Colon (tissue), 2 donors: ENCODE data around the gene SECTM1.

Source experiments
- FAIRE-seq: peaks from 2 replicates; lab custom pipeline; 2012; peaks lifted over from hg19 to GRCh38; lab: Jason Lieb, UNC
- donor health status: control.
- donor health status: control.

The SECTM1 gene

DNA sequence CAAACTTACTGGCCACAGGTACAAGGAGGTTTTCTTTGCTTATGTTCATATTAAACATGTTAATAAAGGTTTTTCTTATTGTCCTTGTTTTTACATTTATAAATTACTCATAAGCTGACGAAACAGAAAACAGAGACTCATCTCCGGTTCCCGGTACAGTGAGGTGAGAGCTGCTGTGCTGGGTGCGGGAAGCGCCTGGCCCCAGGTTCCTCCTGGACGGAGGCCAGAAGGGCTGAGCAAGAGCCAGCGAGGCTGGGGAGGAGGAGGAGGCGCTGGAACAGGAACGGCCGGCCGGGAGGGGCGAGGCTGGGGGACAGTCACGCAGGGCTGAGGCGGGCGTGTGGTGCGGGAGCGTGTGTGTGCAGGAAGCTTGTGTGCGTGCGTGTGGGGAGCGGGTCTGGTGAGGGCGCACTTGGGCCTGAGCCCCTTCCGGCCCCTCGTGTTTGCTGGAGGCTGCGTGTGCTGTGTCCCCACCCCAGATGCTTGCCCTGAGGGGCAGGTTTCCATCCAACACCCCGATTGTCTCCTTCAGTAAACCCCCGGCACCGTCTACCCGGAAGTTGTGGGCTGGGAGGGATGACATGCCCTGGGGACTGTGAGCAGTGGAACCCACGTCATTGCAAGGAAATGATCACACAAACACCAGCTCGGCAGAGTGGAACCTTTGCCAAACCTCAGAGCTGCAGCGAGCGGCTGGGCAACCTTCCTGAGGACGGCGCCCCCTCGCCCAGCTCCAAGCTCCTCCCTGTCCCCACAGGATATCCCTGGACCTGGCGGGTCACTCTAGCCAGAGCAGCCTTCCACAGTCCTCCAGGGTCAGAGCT, 35.6 kb downstream of the SECTM1 start:
- FAIRE-seq, result no peak

DNA sequence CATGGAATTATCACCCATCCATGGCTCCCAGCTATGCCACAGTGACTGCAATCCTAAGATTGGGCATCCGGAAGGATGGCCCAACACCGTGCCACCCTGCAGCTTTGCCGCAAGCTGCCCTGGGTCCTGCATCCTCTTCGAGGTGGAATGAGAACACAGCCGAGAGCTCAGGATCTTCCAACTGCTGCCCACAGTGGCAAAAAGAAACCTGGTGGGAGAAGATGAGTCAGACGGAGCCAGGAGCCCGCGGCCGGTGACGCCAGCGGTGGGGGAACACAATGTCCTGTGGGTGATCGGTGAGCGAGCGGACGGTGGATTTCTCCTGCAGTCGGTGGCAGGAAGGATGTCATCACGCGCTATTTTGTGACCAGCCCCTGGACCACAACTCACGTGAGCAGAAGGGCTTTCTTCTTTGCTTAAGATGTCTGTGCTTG, 36.3 kb downstream of the SECTM1 start:
- no peak for FAIRE-seq

DNA sequence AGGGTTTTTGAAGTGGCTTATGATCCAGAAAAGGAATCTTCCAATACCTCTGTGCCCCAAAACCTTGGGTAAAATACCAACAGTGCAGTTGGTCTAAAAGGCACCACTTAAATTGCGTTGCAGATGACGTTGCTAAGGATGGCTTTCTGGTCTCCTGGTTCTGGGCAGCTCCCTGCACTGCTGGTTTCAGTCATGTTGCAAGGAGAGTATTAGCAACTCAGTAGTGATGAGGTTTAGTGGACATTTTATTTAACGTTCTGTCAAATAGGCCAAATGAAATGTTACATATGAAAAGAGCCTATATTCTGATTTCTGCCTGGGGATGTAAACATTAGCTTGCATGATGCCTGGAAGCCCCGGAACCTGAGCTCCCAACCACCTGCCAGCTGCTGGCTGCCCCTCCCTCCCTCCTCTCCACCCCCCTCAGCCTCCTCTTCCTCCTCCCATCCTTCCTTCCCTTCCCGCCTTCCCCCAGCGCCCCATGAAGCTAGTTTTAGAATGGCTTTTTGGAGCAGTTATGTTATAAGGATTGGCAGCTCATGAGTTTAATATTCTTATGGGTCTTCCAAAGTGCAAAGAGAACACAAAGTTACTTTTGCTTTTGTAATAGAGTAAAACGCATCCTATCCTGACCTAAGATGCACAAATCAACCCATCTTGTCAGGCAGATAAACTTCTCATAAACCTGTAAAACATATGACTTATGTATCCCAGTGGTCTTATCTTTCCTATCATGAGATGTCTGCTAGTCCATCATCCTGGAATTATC, 36.9 kb downstream of the SECTM1 start:
- FAIRE-seq, result no peak

DNA sequence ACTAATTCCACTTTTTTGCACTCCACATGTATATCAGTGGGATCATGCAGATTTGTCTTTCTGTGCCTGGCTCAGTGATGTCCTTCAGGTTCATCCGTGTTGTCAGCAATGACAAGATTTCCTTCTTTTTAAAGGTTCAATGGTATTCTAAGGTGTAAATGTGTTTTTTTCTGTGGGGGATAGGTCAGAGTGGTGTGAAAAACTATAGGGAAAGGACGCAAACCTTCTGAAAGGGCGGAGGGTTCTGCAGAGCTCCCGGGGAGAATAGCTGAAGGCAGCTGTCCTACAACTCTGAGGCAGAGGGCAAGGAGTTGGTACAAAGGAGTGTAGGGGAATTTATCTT, 38.1 kb downstream of the SECTM1 start:
- FAIRE-seq, result no peak

DNA sequence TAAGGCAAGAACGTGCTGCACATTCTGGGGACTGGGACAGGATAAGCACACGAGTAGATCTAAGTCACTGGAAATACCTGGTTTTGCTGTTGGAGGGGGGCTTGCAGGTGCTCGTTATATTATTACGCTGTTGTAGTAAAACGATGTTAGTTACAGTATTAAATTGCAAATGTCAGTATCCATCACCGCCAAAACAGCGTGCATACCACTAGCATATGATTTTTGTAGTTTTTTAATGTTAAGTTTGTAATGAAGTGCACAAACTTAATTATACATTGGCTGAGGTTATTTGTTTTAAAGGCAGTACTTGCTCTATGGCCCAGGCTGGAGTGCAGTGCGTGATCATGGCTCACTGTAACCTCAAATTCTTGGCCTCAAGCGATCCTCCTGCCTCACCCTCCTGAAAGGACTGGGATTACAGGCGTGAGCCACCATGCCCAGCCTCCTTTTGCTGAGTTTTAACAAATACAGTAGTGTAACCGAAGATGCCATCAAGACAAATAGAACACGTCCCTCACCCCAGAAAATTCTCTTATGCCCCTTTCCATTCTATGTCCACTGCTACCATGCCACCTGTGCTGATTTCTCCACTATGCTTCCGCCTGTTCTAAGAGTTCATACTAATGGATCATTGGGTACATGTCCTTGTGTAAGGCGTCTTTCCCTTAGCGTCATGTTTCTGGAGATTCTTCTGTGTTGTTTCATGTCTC, 39.3 kb downstream of the SECTM1 start:
- FAIRE-seq, result no peak

DNA sequence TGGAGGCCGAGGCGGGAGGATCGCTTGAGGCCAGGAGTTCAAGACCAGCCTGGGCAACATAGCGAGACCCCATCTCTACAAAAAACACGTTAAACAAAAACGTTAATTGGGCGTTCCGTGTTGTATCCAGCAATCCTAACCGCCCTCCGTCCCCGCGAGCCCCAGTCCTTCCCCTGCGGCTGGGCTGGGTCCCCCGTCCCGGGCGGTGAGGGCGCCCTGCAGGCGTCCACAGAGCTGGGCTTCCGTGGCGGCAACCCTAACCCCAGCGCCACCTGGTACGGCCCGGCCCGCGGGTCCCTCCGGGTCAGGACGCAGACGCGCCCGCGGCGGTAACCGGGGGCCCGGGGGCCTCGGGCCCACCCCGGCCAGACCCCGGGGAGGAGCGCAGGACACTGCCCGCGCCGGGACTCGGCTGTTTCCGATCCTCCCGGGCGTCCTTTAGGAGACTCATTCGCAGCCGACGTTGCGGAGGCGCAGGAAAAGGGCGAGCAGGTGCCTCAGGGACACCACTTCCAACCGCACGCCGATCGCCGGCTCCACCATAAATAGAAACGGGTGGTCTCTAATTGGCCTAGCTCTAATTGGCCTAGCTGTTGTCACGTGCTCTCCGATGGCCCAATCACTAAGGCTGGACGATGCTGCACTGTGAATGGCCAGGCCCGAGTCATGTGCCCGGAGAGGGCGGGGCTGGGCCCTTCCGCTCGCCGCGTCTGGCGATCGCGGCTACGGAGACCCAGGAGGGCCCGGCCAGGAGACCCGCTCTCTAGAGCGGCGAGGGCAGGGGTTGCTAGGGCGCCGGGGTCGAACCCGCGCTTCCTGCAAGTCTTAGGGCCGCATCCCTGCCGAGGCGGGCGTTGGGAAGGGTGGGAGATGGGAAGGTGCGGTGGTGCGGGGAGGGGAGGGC, 41.1 kb downstream of the SECTM1 start:
- FAIRE-seq, result no peak

DNA sequence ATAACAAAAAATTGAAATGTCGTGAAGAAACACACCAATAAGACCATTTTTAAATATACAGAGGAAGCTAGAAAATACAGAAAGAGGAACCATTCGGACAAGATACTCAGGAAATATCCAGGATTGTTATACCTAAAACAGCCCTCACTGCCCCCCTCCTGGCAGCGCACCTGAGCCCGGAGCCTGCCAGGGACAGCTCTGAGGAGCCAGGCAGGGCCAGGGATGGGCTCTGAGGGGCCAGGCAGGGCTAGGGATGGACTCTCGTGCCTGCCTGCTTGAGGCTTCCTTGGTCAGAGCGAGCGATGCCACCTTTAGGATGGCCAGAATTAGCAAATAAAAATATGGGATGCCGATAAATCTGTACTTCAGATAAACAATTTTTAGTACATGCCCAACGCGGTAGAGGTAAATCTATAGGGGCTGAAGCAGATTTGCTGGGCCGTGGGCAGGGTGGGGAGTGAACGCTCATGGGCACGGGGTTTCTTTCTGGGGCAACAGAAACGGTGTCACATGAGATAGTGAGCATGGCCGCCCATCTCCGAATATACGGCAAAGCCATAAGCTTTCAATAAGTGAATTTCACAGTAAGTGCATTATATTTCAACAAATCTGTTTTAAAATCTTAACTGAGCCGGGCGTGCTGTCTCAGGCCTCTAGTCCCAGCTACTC, 41.9 kb downstream of the SECTM1 start:
- FAIRE-seq, result no peak

DNA sequence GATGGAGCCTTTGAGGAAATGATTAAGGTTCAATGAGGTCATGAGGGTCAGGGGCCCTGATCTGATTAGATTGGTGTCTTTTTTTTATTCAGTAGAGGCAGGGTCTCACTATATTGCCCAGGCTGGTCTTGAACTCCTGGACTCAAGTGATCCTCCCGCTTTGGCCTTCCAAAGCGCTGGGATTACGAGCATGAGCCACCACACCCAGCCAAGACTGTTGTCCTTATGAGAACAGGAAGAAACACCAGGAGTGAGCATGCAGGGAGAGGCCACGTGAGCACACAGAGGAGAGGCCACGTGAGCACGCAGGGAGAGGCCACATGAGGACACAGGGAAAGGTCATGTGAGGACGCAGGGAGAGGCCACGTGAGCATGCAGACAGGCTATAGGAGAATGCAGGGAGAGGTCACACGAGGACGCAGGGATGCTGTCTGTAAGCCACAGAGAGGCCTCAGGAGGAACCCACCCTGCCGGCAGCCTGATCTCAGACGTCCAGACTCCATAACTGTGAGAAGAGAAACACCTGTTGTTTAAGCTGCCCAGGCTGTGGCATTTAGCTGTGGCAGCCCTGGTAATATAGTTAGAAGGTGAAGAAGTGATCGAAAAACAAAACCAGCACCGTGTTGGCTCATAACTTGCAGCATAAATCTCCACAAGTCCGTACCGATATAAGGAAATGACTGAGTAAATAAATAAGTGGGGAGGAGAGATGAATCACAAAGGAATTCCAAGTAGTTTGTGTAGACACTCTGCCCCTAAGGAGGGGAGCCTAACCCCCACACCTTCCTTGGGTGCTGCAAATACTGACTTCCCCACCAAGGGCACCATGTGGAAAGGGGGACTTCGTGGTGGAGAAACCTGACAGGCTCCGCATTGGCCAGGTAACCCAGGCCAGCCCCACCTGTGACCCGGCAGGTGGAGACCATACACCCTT, 45.4 kb downstream of the SECTM1 start:
- FAIRE-seq, result no peak

DNA sequence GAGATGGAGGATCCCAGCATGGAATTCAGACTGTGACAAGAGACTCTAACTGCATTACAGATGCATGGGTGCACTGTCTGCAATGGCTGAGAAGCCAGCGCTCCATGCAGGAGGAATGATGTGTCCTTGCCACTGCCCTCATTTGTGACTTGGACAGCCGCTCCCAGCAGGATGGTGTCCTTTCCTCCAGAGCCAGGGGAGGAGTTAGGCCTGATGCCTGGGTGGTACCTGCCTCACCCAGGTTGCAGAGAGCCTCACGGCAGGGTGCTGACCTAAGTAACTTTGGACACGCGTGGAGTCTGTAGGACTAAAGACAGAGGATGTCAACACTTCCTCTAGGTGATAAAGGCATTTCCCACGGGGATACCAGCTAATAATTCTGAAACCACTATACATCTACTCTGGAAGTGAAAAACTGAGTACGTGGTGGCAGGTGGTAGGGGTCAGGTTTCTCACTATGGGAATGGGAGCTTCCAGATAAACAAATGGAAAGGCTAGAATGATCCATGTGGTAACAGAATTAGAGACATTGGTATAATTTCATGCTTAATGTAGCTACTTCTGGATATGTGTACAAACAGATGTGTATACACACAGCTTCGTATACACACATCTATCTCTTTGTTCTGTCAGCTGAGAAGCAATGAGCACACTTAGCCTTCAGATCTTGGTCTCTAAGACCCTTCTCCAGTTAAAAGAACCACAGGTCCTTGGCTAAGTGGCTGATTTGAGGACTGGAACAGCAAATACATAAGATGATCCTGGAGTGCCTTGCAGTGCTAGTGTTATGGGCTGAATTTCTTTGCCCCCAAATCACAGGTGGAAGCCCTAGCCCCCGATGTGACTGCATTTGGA, 46.3 kb downstream of the SECTM1 start:
- FAIRE-seq, result no peak

DNA sequence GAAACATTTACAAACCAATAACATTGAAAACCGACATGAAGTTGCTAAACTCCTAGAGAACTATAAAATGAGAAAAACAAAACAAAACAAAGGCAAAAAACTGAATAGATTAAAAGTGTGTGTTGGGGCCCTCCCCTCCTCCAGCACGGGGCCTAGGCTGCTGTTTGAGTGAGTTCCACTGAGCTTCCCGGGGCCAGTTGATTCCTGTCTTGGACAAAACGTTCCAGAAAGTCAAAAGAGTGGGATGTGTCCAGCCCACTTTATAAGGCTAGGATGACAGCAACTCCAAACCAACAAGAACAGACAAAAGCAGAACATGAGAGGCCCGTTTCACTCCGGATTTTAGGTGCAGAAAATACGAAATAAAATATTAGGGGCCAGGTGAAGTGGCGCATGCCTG, 48.4 kb downstream of the SECTM1 start:
- no peak for FAIRE-seq

DNA sequence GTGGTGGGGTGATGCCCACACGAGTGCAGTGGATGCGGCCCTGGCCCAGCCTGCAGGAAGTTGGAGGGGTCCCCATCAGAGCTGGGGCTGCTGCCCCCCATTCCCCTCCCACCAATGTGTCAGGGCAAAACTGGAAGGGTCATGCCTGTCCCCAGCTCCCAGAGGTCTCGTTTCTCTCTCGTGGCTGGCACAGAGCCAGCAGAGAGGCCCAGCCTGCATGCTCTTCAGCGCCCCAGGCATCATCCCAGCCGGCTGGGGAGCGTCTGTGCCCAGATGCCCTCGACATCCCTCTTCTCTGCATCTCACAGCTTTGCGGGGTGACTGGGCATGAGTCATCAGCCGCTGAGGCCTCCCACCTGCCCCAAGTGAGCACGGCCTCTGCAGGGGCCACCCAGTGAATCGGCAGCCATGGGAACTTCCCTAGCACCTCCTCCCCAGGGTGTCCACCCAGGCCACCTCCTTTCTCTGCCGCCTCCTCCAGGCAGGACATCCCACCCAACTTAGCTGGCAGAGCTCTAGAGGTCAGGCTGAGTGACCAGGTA, 50.3 kb downstream of the SECTM1 start:
- no peak for FAIRE-seq

DNA sequence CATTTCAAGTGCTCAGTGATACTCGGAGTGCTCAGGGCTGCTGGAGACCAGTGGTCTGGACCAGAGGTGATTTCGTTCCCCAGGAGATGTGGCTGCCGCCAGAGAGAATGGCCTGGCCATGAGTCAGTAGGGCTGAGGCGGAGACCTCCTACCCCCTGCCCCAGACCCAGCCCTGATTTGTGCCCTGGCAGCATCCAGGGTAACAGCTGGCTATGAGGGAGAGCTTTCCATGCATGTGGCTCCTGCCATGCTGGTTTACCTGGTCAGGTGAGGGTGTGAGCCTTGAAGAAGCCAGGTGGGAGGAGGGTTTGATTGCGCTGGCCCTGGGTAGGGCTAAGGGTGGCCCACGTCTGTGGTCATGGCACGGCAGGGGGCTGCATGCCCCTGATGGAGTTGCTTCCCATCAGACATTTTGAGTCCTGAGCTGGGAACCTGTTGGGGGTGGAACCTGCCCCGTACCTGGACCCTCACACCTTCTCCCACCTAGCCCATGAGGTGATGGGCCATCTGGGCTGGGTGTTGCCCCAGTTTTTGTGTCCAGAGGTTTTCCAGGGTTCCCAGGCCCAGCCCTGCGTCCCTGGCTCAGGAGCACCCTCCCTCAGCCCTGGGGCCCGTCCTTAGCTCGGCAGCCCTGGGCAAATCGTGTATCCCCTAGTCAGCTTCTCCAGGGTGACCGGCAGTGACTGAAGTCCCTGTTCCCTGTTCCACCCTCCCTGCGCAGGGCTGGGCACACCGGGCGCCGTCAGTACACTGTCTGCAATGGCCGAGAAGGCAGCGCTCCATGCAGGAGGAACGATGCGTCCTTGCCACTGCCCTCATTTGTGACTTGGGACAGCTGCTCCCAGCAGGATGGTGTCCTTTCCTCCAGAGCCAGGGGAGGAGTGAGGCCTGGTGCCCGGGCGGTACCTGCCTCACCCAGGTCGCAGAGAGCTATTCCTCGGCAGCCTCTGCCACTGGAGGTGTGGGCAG, 51.0 kb downstream of the SECTM1 start:
- no peak for FAIRE-seq

DNA sequence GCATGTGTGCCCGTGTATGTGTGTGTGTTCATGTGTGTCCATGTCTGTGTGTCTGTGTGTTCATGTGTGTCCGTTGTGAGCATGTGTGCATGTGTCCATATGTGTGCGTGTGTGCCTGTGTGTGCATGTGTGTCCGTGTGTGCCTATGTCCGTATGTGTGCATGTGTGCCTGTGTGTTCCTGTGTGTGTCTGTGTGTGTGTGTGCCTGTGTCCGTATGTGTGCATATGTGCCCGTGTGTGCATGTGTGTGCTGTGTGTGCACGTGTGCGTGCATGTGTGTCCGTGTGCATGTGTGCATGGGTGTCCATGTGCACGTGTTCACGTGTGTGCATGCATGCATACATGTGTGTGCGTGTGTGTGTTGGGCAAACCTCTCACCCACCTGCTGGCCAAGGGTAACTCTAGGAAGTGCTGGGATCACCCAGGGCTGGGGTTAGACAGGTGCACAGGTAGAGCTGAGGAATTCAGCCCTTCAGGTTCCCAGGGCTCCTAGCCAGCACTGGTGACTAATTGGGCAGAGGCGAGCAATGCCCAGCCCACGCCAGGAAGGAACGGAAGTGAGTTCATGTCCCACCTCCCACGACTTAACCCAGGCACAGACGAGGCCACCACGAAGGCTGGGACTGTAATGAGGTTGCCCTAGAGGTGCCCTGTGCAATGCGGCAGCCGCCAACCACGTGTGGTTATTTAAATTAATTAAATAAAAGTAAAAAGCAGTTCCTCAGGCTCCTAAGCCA, 51.9 kb downstream of the SECTM1 start:
- no peak for FAIRE-seq

DNA sequence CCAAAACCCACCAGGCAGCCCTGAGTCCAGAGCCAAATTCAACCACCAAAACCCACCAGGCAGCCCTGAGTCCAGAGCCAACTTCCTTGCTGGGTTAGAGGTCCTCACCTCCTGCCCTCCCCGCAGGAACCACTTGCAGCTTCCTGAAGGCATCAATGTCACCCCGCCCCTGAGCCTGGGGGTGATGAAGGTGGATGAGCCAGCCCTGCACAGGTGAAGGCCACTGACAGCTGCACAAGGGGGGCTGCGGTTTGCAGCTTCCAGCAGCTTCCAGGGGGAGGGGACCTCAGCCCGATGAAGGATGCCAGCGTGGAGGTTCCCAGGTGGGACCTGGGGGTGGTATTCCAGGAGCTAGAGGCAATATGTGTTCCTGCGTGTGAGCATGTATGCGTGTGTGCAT, 52.5 kb downstream of the SECTM1 start:
- FAIRE-seq, result no peak

DNA sequence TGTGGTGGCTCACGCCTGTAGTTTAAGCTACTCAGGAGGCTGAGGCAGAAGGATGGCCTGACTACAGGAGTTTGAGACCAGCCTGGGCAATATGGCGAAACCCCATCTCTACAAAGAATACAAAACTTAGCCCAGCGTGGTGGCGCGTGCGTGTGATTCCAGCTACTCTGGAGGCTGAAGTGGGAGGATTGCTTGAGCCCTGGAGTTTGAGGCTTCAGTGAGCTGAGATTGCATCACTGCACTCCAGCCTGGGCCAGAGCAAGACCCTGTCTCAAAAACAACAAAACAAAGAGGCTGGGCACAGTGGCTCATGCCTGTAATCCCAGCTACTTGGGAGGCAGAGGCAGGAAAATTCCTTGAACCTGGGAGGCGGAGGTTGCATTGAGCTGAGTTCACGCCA, 53.0 kb downstream of the SECTM1 start:
- no peak for FAIRE-seq

DNA sequence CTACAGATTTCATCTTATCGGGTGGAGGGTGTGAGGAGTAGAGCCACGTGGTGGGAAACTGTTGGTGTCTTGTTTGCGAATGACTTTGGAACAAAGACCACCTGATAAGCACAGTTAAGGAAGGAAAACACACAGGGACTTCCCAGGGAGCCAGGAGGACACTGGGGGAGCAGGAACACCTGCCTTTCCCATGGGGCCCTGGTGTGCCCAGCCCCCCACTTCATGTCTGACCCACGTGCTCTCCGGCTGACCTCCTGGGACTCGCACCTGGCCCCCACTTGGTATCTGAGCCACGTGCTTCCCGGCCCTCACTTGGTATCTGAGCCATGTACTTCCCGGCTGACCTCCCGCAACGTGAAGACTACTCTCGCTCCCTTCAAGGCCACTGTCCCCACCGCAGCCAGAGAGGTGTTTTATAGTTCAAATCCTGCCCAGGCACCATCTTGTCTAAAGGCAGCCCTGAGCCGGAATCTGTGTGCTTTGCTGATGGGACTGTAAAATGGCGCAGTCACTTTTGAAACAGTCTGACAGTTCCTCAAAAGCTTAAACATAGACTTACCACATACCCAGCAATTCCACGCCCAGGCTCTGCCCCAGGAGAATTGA, 54.7 kb downstream of the SECTM1 start:
- FAIRE-seq, result no peak

DNA sequence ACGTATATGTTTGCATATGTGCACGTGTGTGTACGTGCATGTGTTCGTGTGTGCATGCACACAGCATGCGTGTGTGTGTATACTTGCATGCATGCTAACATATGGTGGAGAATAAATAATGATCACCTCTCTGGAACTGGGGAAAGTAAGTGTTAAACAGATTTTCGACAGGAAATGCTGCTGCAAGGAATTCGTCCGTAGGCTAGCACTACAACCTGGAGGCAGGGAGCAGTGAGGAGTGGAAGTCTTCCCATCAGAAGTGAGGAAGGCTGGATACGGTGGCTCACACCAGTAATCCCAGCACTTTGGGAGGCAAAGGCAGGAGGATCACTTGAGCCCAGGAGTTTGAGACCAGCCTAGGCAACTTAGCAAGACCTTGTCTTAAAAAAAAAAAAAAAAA, 55.3 kb downstream of the SECTM1 start:
- no peak for FAIRE-seq
